Measurements from ENCODE around the gene PCBD2.

PCBD2 gene

DNA sequence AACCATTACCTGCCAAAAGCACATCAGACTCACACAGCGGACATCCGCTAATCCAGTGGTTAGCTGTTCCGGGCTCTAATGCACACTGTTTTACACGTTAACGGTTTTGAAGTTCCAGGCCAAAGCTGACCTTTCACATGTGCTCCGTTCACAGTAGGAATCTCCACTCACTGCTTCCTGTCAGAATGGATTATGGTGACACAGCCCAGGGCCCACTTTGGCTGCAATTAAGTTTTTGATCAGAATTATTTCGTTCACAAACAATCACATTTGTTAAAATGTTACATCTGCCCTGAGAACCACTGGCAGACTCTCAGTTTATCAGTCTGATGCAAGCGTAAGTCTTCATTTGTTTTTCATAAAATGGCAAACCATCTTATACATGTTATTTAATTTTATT, 32.6 kb downstream of the PCBD2 start:
- no peak for TF ChIP-seq CTCF (IDR thresholded peaks at IDR 0.05; ENCODE audit: control extremely low read depth, extremely low read depth, low read depth, missing control alignments)
- CTCF ChIA-PET: interaction anchor here (2.2 kb wide), 1 partner anchor 11 kb away, joined by 5 read pairs; no protein-coding TSS in a partner anchor
- DNase-seq (ENCODE audit: extremely low spot score): no peak
- POLR2A ChIA-PET: no interaction called here

DNA sequence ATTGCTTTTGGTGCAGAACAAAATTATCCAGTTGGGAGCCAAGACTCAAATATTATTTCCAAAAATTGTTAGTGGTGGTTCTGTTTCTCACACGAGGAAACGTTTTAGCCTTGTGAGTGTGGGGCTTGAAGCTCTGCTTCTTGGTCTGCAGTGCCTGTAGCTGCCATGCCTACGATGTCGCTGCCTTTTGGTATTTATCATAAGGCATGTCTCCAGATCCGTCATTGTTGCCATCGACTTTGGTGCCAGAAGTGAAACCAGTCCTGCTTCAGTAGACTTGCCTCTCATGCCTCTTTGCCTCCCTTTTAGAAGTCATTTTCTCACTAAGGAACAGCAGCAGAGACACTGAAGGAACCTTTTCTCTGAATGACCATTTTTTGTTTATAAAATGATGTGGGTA, 33.1 kb downstream of the PCBD2 start:
- POLR2A ChIA-PET: no interaction called here
- TF ChIP-seq CTCF (IDR thresholded peaks at IDR 0.05; ENCODE audit: control extremely low read depth, extremely low read depth, low read depth, missing control alignments): no peak
- no peak for DNase-seq (ENCODE audit: extremely low spot score)
- CTCF ChIA-PET: interaction anchor here (2.2 kb wide), 1 partner anchor 11 kb away, joined by 5 read pairs; no protein-coding TSS in a partner anchor

DNA sequence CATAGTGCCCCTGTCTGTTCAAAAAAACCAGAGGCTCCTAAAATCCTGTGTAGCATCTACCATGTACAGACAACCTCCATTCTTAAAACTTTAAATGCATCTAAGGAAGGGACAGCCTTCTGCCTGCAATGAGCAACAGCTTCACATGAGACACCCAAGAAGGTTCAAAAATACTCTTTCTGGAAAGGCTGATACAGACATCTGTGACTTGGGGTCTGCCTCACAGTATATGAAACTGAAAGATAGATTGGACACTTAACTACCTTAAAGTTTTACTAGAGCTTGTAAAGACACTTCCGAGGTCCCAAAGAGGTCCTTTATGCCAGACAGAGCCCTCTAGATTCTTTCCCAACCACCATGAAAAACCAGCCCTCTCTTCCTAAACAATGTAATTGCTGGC, 34.6 kb downstream of the PCBD2 start:
- ChIA-PET CTCF (interaction anchor here (1.0 to 1.5 kb wide), 2 partner anchors 8 to 10 kb away, joined by 3 read pairs; no protein-coding TSS in a partner anchor), POLR2A (no interaction called here)
- no peak for TF ChIP-seq CTCF (IDR thresholded peaks at IDR 0.05; ENCODE audit: control extremely low read depth, extremely low read depth, low read depth, missing control alignments)
- DNase-seq (ENCODE audit: extremely low spot score): no peak

- CTCF ChIA-PET: no interaction called here
- POLR2A ChIA-PET: no interaction called here
Measured at GRCh38 chr5:134943547-134943946, 38.6 kb downstream of the PCBD2 start.

DNA sequence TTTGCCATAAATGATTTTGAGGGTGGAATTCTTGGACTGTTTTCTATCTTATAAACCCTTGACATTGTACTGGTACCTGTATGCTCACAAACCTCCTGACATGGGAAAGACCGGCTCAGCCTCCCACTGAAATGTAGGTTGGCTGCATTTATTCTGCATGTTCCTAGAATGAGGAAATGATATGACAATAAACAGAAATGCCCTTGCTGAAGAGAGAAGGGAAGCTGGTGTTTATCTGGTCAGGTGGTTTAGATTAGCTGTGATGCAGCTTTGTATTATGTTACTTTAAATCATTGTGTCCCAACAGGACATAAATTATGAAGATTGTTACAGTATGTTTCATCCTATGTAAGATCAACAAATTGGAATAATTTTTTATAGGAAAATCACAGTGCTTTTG, 39.7 kb downstream of the PCBD2 start:
- no peak for DNase-seq (ENCODE audit: extremely low spot score)
- ChIA-PET CTCF (no interaction called here), POLR2A (no interaction called here)
- TF ChIP-seq CTCF (IDR thresholded peaks at IDR 0.05; ENCODE audit: control extremely low read depth, extremely low read depth, low read depth, missing control alignments): no peak

More at GRCh38 chr5:134943547-134943946, 38.6 kb downstream of the PCBD2 start:
- DNase-seq (ENCODE audit: extremely low spot score): no peak
- no peak for TF ChIP-seq CTCF (IDR thresholded peaks at IDR 0.05; ENCODE audit: control extremely low read depth, extremely low read depth, low read depth, missing control alignments)

GRCh38 chr5:134945041-134945440, 40.1 kb downstream of the PCBD2 start:
- no peak for TF ChIP-seq CTCF (IDR thresholded peaks at IDR 0.05; ENCODE audit: control extremely low read depth, extremely low read depth, low read depth, missing control alignments)
- ChIA-PET CTCF (no interaction called here), POLR2A (no interaction called here)
- no peak for DNase-seq (ENCODE audit: extremely low spot score)

- POLR2A ChIA-PET: no interaction called here
- no peak for DNase-seq (ENCODE audit: extremely low spot score)
- TF ChIP-seq CTCF (IDR thresholded peaks at IDR 0.05; ENCODE audit: control extremely low read depth, extremely low read depth, low read depth, missing control alignments): no peak
- CTCF ChIA-PET: interaction anchor here (0.8 to 1.9 kb wide), 4 partner anchors 12 to 23 kb away, joined by 4 to 6 read pairs (median 4); no protein-coding TSS in a partner anchor
Measured at GRCh38 chr5:134948911-134949310, 44.0 kb downstream of the PCBD2 start.

Measured in GM10248 (cell line).